Activated naive CD8-positive, alpha-beta T cell (primary cell): ENCODE measurements around the gene ANGPTL7.
"Not testable (repeated sequence)": the region's sequence is repeated elsewhere in the genome, so short reads cannot be mapped to it uniquely, and the experiment has no call there.

Experiments
- H3K27ac Mint-ChIP-seq: one replicate; pipeline ENCODE4 v1.8.0; 2021; ENCODE audit warnings: mixed read lengths
- H3K27me3 Mint-ChIP-seq: one replicate; pipeline ENCODE4 v1.8.0; 2021; ENCODE audit warnings: mixed read lengths
- H3K36me3 Mint-ChIP-seq: one replicate; pipeline ENCODE4 v1.8.0; 2021; ENCODE audit warnings: mixed read lengths
- H3K4me1 Mint-ChIP-seq: one replicate; pipeline ENCODE4 v1.8.0; 2021; ENCODE audit warnings: low read depth, mixed read lengths
- H3K4me3 Mint-ChIP-seq: one replicate; pipeline ENCODE4 v1.8.0; 2021; ENCODE audit warnings: mild to moderate bottlenecking, mixed read lengths
- H3K9me3 Mint-ChIP-seq: one replicate; pipeline ENCODE4 v1.8.0; 2021; ENCODE audit warnings: low read depth, mixed read lengths

The ANGPTL7 gene

GRCh38 chr1:11157394-11157793 is 31.8 kb upstream of the ANGPTL7 start:
- Mint-ChIP-seq H3K27ac (no peak overlapping the region), H3K4me3 (no peak overlapping the region), H3K4me1 (peaks cover 10% of the 10 kb centered on the region), H3K9me3 (no peaks in the 10 kb centered on the region), H3K36me3 (peaks cover 18% of the 10 kb centered on the region), H3K27me3 (no peaks in the 10 kb centered on the region)

DNA sequence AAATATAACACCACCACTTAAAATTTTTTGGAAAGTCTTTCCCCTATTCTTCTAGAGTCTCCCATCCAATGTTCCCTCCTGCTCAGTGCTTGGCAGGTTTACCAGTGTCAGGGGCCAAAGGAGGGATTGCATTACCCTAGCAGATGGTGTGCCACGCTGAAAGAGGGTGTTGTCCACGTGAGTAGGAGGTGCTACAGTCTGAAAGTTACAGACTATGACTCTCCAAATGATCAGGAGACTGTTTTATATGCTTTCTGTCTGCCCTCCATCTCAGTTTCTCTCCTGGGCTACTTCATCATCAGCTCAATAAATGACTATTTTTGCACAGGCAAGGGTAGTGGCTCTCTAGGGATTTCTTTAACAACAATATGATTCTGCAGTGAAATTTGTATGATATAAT is 31.3 kb upstream of the ANGPTL7 start:
- peaks cover 15% of the 10 kb centered on the region for H3K36me3 Mint-ChIP-seq
- H3K27me3 Mint-ChIP-seq, result no peaks in the 10 kb centered on the region
- no peak overlapping the region for H3K4me3 Mint-ChIP-seq
- no peak overlapping the region for H3K27ac Mint-ChIP-seq
- peaks cover 10% of the 10 kb centered on the region for H3K4me1 Mint-ChIP-seq
- no peaks in the 10 kb centered on the region for H3K9me3 Mint-ChIP-seq

DNA sequence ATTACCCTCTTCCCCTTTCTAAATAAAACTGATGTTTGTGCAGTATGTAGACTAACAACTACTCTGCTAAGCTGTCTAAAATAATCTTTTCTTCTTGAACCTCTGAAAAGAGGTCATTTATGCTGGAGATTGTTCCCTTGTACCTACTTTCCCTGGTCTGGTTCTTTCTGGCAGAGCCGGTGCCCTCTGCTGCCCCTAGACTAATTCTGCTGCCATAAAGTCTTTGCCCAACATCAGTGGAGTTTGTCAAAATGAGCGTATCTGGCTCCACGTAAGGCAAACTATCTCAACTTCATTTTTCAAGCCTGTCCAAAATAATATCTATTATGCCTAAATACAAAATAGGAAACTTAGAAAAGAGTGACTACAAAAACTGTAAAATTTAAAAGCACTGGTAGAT is 30.9 kb upstream of the ANGPTL7 start:
- H3K27me3 Mint-ChIP-seq, result no peaks in the 10 kb centered on the region
- H3K4me3 Mint-ChIP-seq, result no peak overlapping the region
- H3K4me1 Mint-ChIP-seq, result peaks cover 10% of the 10 kb centered on the region
- no peak overlapping the region for H3K27ac Mint-ChIP-seq
- H3K9me3 Mint-ChIP-seq, result no peaks in the 10 kb centered on the region
- H3K36me3 Mint-ChIP-seq, result peaks cover 11% of the 10 kb centered on the region

GRCh38 chr1:11158720-11159321 is 30.3 kb upstream of the ANGPTL7 start:
- no peak overlapping the region for H3K4me3 Mint-ChIP-seq
- peaks cover 10% of the 10 kb centered on the region for H3K36me3 Mint-ChIP-seq
- no peaks in the 10 kb centered on the region for H3K27me3 Mint-ChIP-seq
- H3K4me1 Mint-ChIP-seq, result peaks cover 12% of the 10 kb centered on the region
- H3K9me3 Mint-ChIP-seq, result no peaks in the 10 kb centered on the region
- H3K27ac Mint-ChIP-seq, result no peak overlapping the region

DNA sequence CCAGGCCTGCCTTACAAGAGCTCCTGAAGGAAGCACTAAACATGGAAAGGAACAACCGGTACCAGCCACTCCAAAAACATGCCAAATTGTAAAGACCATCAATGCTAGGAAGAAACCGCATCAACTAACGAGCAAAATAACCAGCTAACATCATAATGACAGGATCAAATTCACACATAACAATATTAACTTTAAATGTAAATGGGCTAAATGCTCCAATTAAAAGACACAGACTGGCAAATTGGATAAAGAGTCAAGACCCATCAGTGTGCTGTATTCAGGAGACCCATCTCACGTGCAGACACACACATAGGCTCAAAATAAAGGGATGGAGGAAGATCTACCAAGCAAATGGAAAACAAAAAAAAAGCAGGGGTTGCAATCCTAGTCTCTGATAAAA is 26.4 kb upstream of the ANGPTL7 start:
- not testable (repeated sequence) for H3K4me1 Mint-ChIP-seq, H3K36me3 Mint-ChIP-seq, H3K9me3 Mint-ChIP-seq, H3K27me3 Mint-ChIP-seq, H3K27ac Mint-ChIP-seq, H3K4me3 Mint-ChIP-seq

GRCh38 chr1:11166744-11167143 is 22.4 kb upstream of the ANGPTL7 start:
- H3K9me3 Mint-ChIP-seq, H3K36me3 Mint-ChIP-seq, H3K27me3 Mint-ChIP-seq, H3K4me1 Mint-ChIP-seq, H3K4me3 Mint-ChIP-seq: not testable (repeated sequence)
- peak overlapping the region; percentile 22 for H3K27ac Mint-ChIP-seq

DNA sequence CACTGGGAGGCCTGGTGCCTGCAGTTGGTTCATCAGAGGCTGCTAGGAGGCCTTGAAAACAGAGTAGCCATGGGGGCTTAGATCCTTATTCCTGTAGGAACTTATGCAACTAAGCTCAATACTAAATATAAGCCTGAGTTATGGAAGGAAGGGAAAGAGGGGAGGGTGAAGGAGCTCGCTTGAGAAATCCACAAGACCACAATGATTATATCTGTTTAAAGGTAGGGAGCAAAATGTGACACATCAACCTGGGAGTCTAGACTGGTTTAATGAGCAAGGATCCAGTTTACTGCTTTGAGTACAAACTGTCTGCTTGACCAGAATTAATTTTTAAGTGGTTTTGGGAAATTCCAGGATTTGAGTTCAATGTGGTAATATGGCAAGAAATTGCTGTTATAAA is 20.4 kb upstream of the ANGPTL7 start:
- no peaks in the 10 kb centered on the region for H3K4me1 Mint-ChIP-seq
- no peaks in the 10 kb centered on the region for H3K9me3 Mint-ChIP-seq
- no peak overlapping the region for H3K27ac Mint-ChIP-seq
- H3K36me3 Mint-ChIP-seq, result peaks cover 8% of the 10 kb centered on the region
- no peaks in the 10 kb centered on the region for H3K27me3 Mint-ChIP-seq
- H3K4me3 Mint-ChIP-seq, result no peak overlapping the region

GRCh38 chr1:11169202-11169601 is 20.0 kb upstream of the ANGPTL7 start:
- peaks cover 8% of the 10 kb centered on the region for H3K36me3 Mint-ChIP-seq
- no peak overlapping the region for H3K4me3 Mint-ChIP-seq

GRCh38 chr1:11170102-11170501 is 19.1 kb upstream of the ANGPTL7 start:
- H3K9me3 Mint-ChIP-seq, result no peaks in the 10 kb centered on the region
- H3K27me3 Mint-ChIP-seq, result no peaks in the 10 kb centered on the region
- no peak overlapping the region for H3K27ac Mint-ChIP-seq
- peaks cover 8% of the 10 kb centered on the region for H3K36me3 Mint-ChIP-seq
- H3K4me3 Mint-ChIP-seq, result no peak overlapping the region
- H3K4me1 Mint-ChIP-seq, result no peaks in the 10 kb centered on the region

More at GRCh38 chr1:11169202-11169601, 20.0 kb upstream of the ANGPTL7 start:
- no peak overlapping the region for H3K27ac Mint-ChIP-seq
- H3K27me3 Mint-ChIP-seq, result no peaks in the 10 kb centered on the region
- H3K4me1 Mint-ChIP-seq, result no peaks in the 10 kb centered on the region
- H3K9me3 Mint-ChIP-seq, result no peaks in the 10 kb centered on the region

GRCh38 chr1:11174261-11174942 is 14.8 kb upstream of the ANGPTL7 start:
- Mint-ChIP-seq H3K4me3 (no peak overlapping the region), H3K4me1 (no peaks in the 10 kb centered on the region), H3K36me3 (peaks cover 2% of the 10 kb centered on the region), H3K27me3 (no peaks in the 10 kb centered on the region), H3K9me3 (no peaks in the 10 kb centered on the region), H3K27ac (no peak overlapping the region)

GRCh38 chr1:11175461-11175860 is 13.7 kb upstream of the ANGPTL7 start:
- Mint-ChIP-seq H3K4me1 (no peaks in the 10 kb centered on the region), H3K27ac (no peak overlapping the region), H3K4me3 (no peak overlapping the region), H3K27me3 (no peaks in the 10 kb centered on the region), H3K36me3 (peaks cover 2% of the 10 kb centered on the region), H3K9me3 (no peaks in the 10 kb centered on the region)

DNA sequence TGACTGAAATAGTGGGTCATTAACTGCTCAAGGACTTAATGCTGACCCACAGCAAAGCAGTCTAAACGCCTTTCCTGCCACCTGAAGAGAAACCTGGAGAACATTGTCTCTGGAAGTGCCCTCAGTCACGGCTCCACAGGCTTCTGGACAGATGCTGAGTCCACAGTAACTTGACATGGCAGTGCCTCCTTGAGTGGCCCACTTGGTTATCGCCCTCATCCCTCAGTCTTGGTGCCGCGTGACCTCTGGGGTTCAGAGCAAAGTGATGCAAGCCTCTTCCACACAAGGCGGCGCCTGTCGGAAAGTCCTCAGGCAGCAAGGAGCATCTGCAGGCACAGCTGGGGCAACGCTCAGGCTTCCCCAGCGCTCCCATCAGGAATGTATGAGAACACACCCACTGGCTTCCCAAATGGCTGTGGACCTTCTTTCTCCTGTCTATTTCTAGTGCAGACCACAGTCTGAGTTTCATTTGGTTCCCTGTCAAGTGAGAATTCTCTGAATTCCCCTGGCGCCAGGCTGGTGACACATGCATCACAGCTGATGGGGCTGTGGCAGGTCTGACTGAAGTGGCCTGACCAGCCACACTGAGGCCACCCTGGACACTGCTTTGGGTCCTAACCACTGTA is 13.0 kb upstream of the ANGPTL7 start:
- no peaks in the 10 kb centered on the region for H3K4me1 Mint-ChIP-seq
- peaks cover 2% of the 10 kb centered on the region for H3K36me3 Mint-ChIP-seq
- H3K27me3 Mint-ChIP-seq, result no peaks in the 10 kb centered on the region
- no peak overlapping the region for H3K4me3 Mint-ChIP-seq
- no peaks in the 10 kb centered on the region for H3K9me3 Mint-ChIP-seq
- H3K27ac Mint-ChIP-seq, result no peak overlapping the region

DNA sequence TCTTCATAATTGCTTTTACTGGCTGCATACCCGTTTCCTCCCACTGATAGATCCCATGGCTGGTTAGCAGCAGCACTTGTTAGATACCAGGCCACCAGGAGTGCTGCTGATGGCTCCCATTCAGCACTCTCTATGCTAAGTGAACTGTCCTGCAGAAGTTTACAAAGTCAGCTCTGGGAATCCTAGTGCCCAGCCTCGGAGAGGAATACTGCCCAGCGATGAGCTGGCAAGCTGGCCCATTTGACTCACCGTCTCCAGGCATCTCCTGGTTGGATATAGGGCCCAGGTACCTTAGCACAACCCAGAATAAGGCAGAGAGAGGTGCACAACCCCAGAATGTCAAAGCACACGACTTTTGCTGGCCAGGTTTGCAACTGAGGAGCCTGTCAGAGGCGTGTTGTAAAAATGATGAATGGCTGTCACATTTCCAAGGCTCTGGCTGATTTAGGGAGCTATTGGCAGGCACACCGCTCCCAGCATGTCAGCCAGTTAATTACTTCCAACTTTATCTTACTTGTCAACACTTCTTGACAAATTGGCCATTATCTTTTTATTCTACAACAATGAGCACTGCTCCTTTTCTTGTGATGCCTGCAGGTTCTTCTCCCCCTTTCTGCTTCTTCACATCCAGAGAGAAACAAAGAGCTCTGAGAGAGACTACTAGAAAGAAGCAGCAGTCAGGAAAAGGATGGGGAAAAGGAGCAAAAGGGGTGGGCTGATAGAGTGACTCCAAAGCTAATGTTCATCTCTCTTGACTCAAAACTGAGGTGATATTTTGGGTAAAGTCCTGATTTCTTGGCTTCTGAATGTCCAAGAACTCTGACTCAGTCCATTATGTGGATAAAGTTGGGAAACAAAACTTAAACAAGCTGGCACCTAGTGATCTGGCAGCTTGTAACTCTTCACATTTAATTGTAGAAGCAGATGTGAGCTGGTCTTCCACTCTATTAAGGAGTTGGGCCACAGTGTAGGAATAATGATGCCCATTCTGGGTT is 10.8 kb upstream of the ANGPTL7 start:
- H3K27ac Mint-ChIP-seq, result no peak overlapping the region
- no peaks in the 10 kb centered on the region for H3K4me1 Mint-ChIP-seq
- H3K27me3 Mint-ChIP-seq, result no peaks in the 10 kb centered on the region
- no peak overlapping the region for H3K4me3 Mint-ChIP-seq
- peaks cover 8% of the 10 kb centered on the region for H3K36me3 Mint-ChIP-seq
- H3K9me3 Mint-ChIP-seq, result no peaks in the 10 kb centered on the region

GRCh38 chr1:11179125-11179524 is 10.0 kb upstream of the ANGPTL7 start:
- H3K9me3 Mint-ChIP-seq, result no peaks in the 10 kb centered on the region
- no peaks in the 10 kb centered on the region for H3K4me1 Mint-ChIP-seq
- no peak overlapping the region for H3K4me3 Mint-ChIP-seq
- H3K27ac Mint-ChIP-seq, result no peak overlapping the region
- no peaks in the 10 kb centered on the region for H3K27me3 Mint-ChIP-seq
- H3K36me3 Mint-ChIP-seq, result peaks cover 8% of the 10 kb centered on the region

GRCh38 chr1:11179749-11180148 is 9.4 kb upstream of the ANGPTL7 start:
- not testable (repeated sequence) for H3K27me3 Mint-ChIP-seq, H3K9me3 Mint-ChIP-seq, H3K4me3 Mint-ChIP-seq, H3K4me1 Mint-ChIP-seq, H3K27ac Mint-ChIP-seq, H3K36me3 Mint-ChIP-seq
